IPS-15b (cell line): ENCODE data around the gene UBL5.

Source experiments
- H3K27me3 ChIP-seq: one replicate; pipeline ENCODE4 v1.6.1; 2013; ENCODE audit warnings: low read length; ENCODE audit not compliant: control insufficient read depth, insufficient read depth
- H3K36me3 ChIP-seq: one replicate; pipeline ENCODE4 v1.6.1; 2013; ENCODE audit warnings: low read length; ENCODE audit not compliant: control insufficient read depth, insufficient read depth
- H3K4me1 ChIP-seq: one replicate; pipeline ENCODE4 v1.6.1; 2013; ENCODE audit warnings: mild to moderate bottlenecking, low read length; ENCODE audit not compliant: control insufficient read depth, insufficient read depth
- H3K4me3 ChIP-seq: one replicate; pipeline ENCODE4 v1.5.1; 2013; ENCODE audit warnings: low read depth, low read length
- H3K9ac ChIP-seq: one replicate; pipeline ENCODE4 v1.6.1; 2013; ENCODE audit warnings: low read depth, mild to moderate bottlenecking, low read length
- H3K9me3 ChIP-seq: one replicate; pipeline ENCODE4 v1.6.1; 2013; ENCODE audit warnings: mild to moderate bottlenecking, low read length; ENCODE audit not compliant: control insufficient read depth, insufficient read depth

The UBL5 gene

DNA sequence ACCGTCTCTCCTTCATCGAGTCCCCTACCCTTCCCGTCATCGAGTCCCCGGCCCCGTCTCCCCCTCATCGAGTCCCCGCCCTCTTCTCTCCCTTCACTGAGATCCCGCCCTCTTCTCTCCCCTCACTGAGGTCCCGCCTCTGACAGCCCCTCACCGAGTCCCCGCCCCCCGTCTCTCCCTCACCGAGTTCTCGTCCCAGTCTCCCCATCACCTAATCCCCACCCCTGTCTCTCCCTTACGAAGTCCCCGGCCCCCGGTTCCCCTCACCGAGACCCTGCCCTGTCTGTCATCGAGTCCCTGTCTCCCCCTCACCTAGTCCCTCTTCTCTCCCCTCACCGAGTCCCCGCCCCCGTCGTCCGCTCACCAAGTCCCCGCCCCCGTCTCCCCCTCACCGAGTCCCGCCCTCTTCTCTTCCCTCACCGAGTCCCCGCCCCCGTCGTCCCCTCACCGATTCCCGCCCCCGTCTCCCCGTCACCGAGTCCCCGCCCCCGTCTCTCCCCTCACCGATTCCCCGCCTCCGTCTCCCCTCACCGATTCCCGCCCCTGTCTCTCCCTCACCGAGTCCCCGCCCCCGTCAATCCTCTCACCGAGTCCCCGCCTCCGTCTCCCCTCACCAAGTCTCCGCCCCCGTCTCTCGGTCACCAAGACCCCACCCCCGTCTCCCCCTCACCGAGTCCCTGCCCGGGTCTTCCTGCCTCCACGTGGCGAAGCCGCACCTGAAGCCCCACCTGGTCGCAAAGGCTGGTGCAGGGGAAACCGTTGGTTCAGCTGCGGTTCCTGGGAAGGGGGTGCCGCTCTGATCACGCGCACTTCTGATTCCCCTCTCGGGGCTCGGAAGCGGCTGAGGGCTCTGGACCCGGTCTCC, 35.3 kb upstream of the UBL5 start:
- H3K4me3 ChIP-seq: peak overlapping the region; percentile 85
- no peaks in the 10 kb centered on the region for H3K27me3 ChIP-seq
- no peaks in the 10 kb centered on the region for H3K36me3 ChIP-seq
- no peaks in the 10 kb centered on the region for H3K9me3 ChIP-seq
- peak overlapping the region; percentile 90 for H3K9ac ChIP-seq
- peaks cover 4% of the 10 kb centered on the region for H3K4me1 ChIP-seq

DNA sequence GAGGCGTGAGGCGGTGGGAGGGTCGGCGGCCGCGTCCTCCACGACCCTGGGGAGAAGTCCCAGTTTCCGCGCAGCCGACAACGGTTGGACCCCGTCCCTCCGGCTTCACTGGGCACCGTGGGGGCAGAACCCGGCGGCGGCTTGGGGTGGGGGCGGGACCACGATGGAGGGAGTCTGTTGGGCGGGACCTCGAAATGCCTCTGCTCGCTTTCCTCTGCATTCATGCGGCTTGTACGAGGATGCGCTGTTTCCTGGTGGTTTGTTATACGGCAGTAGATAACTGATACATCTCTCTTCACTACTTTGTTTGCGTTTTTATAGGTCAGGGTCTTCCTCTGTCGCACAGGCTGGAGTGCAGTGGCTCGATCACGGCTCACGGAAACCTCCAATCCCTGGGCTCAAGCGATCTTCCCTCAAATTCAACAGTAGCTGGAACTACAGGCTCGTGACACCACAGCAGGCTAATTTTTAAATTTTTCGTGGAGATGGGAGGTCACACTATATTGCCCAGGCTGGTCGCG, 34.6 kb upstream of the UBL5 start:
- no peaks in the 10 kb centered on the region for H3K9me3 ChIP-seq
- H3K4me1 ChIP-seq: peaks cover 4% of the 10 kb centered on the region
- peak overlapping the region; percentile 85 for H3K4me3 ChIP-seq
- H3K27me3 ChIP-seq: no peaks in the 10 kb centered on the region
- H3K9ac ChIP-seq: peak overlapping the region; percentile 90
- H3K36me3 ChIP-seq: no peaks in the 10 kb centered on the region

DNA sequence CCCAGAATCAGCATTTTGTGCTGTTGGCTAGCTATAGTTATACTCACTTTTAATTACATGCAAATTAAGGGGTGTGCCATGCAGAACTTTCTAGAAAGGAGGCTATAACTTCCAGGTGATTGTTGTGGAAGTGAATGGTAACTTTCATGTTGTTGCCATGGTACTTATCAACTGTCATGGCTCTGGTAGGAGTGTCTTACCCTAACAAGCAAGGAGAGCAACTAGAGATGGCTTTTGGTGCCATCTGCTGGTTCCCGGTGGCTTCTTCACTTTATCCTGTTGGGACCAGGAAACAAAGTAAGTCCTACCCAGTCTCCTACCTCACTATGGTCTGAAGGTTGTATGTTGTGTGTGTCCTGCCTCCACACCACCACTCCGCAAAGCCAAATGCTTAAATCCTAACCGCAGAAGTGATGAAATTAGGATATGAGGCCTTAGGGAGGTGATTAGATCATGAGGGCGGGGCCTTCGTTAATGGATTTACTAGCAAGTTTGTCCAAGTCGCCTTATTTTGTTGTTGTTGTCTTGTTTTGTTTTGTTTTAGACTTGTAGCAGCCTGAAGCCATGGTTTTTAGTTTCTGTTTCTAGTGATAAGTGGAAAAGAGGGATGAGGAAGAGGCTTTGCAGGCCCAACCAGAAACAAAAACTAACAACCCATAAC, 31.5 kb upstream of the UBL5 start:
- no peak overlapping the region for H3K4me3 ChIP-seq
- H3K36me3 ChIP-seq: no peaks in the 10 kb centered on the region
- no peaks in the 10 kb centered on the region for H3K27me3 ChIP-seq
- H3K9me3 ChIP-seq: no peaks in the 10 kb centered on the region
- H3K4me1 ChIP-seq: peaks cover under 1% of the 10 kb centered on the region
- H3K9ac ChIP-seq: no peak overlapping the region

DNA sequence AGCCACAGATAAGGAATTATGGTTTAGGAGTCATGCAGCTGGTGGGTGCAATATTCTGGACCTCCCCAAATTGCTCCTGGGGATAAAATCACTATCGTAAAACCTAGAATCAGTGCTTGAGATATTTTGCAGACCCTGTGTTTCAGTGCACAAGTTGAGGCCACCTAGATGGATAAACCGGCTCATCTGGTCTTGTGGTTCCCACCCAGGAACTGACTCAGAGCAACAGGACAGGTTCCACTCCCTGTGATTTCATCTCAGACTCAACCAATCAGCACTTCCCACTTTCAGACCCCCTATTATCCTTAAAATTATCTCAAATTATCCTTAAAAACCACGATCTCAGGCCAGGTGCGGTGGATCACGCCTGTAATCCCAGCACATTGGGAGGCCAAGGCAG, 29.8 kb upstream of the UBL5 start:
- Histone ChIP-seq H3K4me3 (no peak overlapping the region), H3K4me1 (no peaks in the 10 kb centered on the region), H3K9me3 (no peaks in the 10 kb centered on the region), H3K27me3 (no peaks in the 10 kb centered on the region), H3K9ac (no peak overlapping the region), H3K36me3 (no peaks in the 10 kb centered on the region)

DNA sequence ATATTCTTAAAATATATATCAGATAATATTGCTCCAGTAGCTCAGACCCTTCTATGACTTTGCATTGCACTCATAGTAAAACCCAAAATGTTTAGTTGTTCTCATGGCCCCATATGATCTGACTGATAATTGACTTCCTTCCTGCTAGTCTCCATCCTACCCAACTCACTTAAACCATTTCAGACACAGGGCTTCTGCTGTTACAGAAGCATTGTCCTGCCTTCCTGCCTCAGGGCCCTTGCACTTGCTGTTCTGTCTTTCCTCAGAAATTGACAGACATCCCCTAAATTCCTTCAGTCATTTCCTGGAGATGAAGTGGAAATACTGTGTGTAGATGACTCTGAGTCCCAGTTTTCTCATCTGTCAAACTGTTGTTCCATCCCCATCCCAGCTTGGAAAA, 28.6 kb upstream of the UBL5 start:
- Histone ChIP-seq H3K27me3 (no peaks in the 10 kb centered on the region), H3K4me1 (no peaks in the 10 kb centered on the region), H3K36me3 (no peaks in the 10 kb centered on the region), H3K4me3 (no peak overlapping the region), H3K9me3 (no peaks in the 10 kb centered on the region), H3K9ac (no peak overlapping the region)

DNA sequence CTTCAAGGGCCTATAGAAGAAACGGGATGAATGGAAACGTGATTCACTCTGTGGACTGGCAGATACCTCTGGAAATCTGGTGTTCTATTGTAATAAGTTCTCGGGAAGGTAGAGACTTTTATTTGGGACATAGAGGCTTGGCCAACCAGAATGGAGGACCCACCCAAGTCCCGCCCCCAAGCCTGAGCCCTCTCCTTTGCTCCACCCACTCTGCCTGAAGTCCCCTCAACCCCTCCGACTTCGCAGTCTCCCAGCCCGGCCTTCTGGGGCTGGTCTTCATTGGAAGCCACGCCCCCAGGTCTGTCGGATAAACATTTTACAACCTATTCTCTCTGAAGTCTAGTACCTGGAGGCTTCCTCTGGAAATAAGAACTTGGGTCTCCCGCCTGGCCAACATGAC, 25.7 kb upstream of the UBL5 start:
- H3K9ac ChIP-seq: no peak overlapping the region
- H3K4me3 ChIP-seq: no peak overlapping the region
- no peaks in the 10 kb centered on the region for H3K9me3 ChIP-seq
- H3K36me3 ChIP-seq: no peaks in the 10 kb centered on the region
- no peaks in the 10 kb centered on the region for H3K4me1 ChIP-seq
- no peaks in the 10 kb centered on the region for H3K27me3 ChIP-seq

DNA sequence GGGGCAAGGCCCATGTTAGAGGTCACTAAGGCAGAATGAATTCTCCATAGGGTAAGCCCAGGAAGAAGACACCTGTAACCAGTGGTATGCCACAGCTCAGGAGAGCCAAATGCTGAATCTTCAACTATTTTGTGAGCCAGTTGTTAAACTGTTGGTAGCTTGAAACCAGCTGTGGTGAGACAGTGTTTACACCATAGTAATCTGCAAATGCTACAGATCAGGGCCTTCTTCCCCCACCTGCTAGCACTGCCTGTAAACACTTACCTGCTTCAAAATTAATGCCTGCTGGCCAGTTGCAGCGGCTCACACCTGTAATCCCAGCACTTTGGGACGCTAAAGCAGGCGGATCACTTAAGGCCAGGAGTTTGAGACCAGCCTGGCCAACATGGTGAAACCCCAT, 20.9 kb upstream of the UBL5 start:
- H3K36me3 ChIP-seq: peaks cover 10% of the 10 kb centered on the region
- no peaks in the 10 kb centered on the region for H3K27me3 ChIP-seq
- H3K4me1 ChIP-seq: no peaks in the 10 kb centered on the region
- no peak overlapping the region for H3K9ac ChIP-seq
- H3K9me3 ChIP-seq: no peaks in the 10 kb centered on the region
- H3K4me3 ChIP-seq: no peak overlapping the region

DNA sequence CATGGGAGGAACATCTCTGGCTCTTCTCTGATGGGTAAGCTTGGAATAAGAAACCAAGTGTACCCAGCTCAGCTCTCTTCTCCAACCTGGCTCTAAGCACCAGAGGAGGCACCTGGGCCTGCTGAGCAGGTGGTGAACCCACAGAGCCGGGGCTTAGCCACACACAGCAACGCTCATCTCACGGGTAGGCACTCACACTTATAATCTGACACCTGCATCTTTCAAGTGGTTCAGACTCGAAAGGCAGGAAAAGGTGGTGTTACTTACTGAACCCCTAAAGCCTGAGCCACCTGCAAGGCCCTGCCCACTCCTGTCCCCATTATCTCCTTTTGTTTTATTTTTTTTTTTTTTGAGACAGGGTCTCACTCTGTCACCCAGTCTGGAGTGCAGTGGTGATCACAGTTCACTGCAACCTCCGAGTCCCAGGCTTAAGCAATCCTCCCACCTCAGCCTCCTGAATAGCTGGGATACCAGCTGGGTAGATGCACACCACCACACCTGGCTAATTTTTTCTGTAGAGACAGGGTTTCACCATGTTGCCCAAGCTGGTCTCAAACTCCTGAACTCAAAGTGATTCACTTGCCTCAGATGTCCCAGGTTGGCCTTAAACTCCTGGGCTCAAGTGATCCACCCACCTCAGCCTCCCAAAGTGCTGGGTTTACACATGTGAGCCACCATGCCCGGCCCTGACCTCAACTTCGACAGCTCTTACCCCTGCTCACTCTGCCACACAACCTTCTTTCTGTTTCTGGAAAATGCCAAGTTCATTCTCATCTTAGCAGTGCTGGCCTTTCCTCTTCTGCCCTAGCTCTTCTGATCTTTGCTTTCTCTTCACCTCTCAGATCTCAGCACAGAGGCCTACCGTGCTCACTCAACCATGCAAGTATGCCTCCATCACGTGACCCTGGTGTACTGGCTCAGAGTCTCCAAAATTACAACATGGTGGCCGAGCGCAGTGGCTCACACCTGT, 18.6 kb upstream of the UBL5 start:
- peaks cover 14% of the 10 kb centered on the region for H3K36me3 ChIP-seq

DNA sequence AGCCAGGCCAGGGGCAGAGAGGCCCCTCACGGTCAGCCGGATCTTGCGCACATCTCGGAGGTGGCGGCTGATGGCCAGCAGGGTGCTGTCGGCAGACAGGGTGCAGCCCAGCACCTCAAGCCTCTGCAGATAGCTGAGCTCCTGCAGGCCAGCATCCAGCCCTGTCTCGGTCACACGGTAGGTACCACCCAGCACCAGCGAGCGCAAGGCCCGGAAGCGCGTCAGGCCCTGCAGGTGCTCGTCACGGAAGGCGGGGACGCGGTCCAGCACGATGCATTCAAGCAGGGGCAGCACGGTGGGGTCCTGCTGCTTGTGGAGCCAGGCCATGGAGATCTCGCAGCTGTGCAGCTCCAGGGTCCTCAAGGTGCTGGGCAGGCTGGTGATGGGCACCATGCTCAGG, 16.6 kb upstream of the UBL5 start:
- H3K9ac ChIP-seq: no peak overlapping the region
- no peak overlapping the region for H3K4me3 ChIP-seq
- H3K9me3 ChIP-seq: no peaks in the 10 kb centered on the region
- no peaks in the 10 kb centered on the region for H3K27me3 ChIP-seq
- H3K4me1 ChIP-seq: no peaks in the 10 kb centered on the region
- peaks cover 16% of the 10 kb centered on the region for H3K36me3 ChIP-seq

More for the DNA sequence above, 18.6 kb upstream of the UBL5 start:
- Histone ChIP-seq H3K9me3 (no peaks in the 10 kb centered on the region), H3K4me3 (no peak overlapping the region), H3K4me1 (no peaks in the 10 kb centered on the region), H3K9ac (no peak overlapping the region), H3K27me3 (no peaks in the 10 kb centered on the region)

DNA sequence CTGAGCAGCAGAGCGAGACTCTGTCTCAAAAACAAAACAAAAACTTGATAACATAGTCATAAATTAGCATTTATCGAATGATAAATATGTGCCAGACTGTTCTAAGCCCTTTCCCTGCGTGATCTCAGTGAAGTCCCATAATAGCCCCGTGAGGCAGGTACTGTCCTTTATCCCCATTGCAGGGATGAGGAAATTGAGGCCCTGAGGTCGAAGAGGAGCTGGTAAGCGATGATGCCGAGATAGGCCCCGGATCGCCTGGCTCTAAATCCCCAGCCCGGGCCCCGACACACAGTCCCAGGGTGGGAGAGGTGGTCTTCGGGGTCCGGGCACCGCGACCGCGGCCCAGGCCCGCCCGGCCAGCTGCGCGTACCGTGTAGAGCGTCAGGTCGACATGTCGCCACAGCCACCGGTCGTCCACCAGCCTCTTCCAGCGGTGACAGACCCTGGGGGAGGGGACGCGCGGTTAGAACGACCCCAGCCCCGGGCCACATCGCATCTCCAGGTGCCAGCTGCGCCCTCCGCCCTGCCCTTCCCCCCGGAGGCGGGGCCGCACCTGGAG, 9.5 kb upstream of the UBL5 start:
- peak overlapping the region; percentile 98 for H3K4me3 ChIP-seq
- no peaks in the 10 kb centered on the region for H3K9me3 ChIP-seq
- no peaks in the 10 kb centered on the region for H3K27me3 ChIP-seq
- peaks cover 4% of the 10 kb centered on the region for H3K4me1 ChIP-seq
- peaks cover 2% of the 10 kb centered on the region for H3K36me3 ChIP-seq
- peak overlapping the region; percentile 96 for H3K9ac ChIP-seq
